PC-9 (cell line): Measurements from ENCODE around the gene STX18. TPM values are rescaled to one million over a fixed set of nuclear protein-coding genes. Genes with fewer than 3 reads are reported as not detected.

Experiments used
- BruUV-seq: library from RNA; stranded (reverse); fragments of 400-500 nt; replicated peaks from 2 replicates; lab custom pipeline; 2021; lab: Mats Ljungman, UMichigan
- CTCF ChIA-PET: fragments of 300-600 bp; sonication (Branson Sonifier 250); formaldehyde crosslinking; loops from one replicate; lab custom pipeline; 2022; ENCODE audit warnings: antibody characterized with exemption; lab: Charles Lee
- POLR2A ChIA-PET: fragments of 300-600 bp; sonication (Branson Sonifier 250); formaldehyde crosslinking; loops from one replicate; lab custom pipeline; 2022; ENCODE audit warnings: antibody characterized with exemption; ENCODE audit not compliant: unreplicated experiment; lab: Charles Lee
- DNase-seq, 2 experiments: peaks; one replicate each; pipeline versions ENCODE4 v3.0.0 to v3.0.0-alpha.2; 2015 to 2022; ENCODE audit warnings: mixed read lengths in 1 of 2
- H2AFZ ChIP-seq: fragments of 200-600 bp; sonication (generic); 2 replicates; pipeline ENCODE4 v1.8.1; 2017; ENCODE audit warnings: antibody characterized with exemption
- H3F3A ChIP-seq: fragments of 200-600 bp; sonication (generic); 2 replicates; pipeline ENCODE4 v1.8.1; 2017; ENCODE audit warnings: antibody characterized with exemption, mild to moderate bottlenecking, low read depth; ENCODE audit not compliant: insufficient read depth
- H3K27ac ChIP-seq: fragments of 200-600 bp; sonication (generic); 2 replicates; pipeline ENCODE4 v1.6.1; 2016; ENCODE audit warnings: mixed run types
- H3K27me3 ChIP-seq: fragments of 200-600 bp; sonication (generic); 2 replicates; pipeline ENCODE4 v1.6.1; 2016; ENCODE audit warnings: low read depth, mixed run types; ENCODE audit not compliant: insufficient read depth
- H3K36me3 ChIP-seq: fragments of 200-600 bp; sonication (generic); 2 replicates; pipeline ENCODE4 v1.6.1; 2016; ENCODE audit warnings: low read depth, mixed run types
- H3K4me1 ChIP-seq: fragments of 200-600 bp; sonication (generic); replicated peaks from 2 replicates; pipeline ENCODE4 v1.6.1; 2016; ENCODE audit warnings: mixed run types; ENCODE audit not compliant: insufficient read depth
- H3K4me2 ChIP-seq: fragments of 200-600 bp; sonication (generic); 2 replicates; pipeline ENCODE4 v1.6.1; 2017; ENCODE audit warnings: mixed run types
- H3K4me3 ChIP-seq: fragments of 200-600 bp; sonication (generic); 2 replicates; pipeline ENCODE4 v1.6.1; 2016; ENCODE audit warnings: mixed run types
- H3K79me2 ChIP-seq: fragments of 200-600 bp; sonication (generic); 2 replicates; pipeline ENCODE4 v1.6.1; 2017; ENCODE audit warnings: low read depth, mixed run types
- H3K9me2 ChIP-seq: fragments of 200-600 bp; sonication (generic); 2 replicates; pipeline ENCODE4 v1.8.1; 2017; ENCODE audit warnings: mild to moderate bottlenecking; ENCODE audit not compliant: insufficient read depth
- H3K9me3 ChIP-seq: fragments of 200-600 bp; sonication (generic); 2 replicates; pipeline ENCODE4 v1.8.1; 2016; ENCODE audit warnings: low read depth; ENCODE audit not compliant: insufficient read depth
- H4K20me1 ChIP-seq: fragments of 200-600 bp; sonication (generic); 2 replicates; pipeline ENCODE4 v1.8.1; 2017; ENCODE audit not compliant: insufficient read depth
- EZH2 ChIP-seq: fragments of 200-600 bp; sonication (generic); IDR thresholded peaks from 2 replicates; pipeline ENCODE4 v1.8.0; 2017; ENCODE audit warnings: antibody characterized with exemption, low read depth
- intact Hi-C: fragments of 100-400 bp; cut with micrococcal nuclease; formaldehyde crosslinking; loops from one replicate; pipeline ENCODE4 v1.10.0; 2022; ENCODE audit not compliant: unreplicated experiment
- total RNA-seq: library from RNA; stranded (reverse); gene quantifications from 2 replicates; pipeline ENCODE4 v1.2.3, GENCODE V29; 2021
- TF ChIP-seq, protein P1 (sequence below): fragments of 200-600 bp; sonication (generic); conservative IDR thresholded peaks from 2 replicates; pipeline ENCODE4 v1.6.1; 2017; ENCODE audit warnings: mixed run types, antibody characterized with exemption, mild to moderate bottlenecking, moderate library complexity

The STX18 gene
- total RNA-seq, 1 experiment from 2014 or later: 30.5 TPM

GRCh38 chr4:4535590-4535989 is 6.3 kb downstream of the STX18 start:
- Histone ChIP-seq H3K27ac (no peak overlapping the region), H2AFZ (no peak overlapping the region), H3K4me3 (no peak overlapping the region), H3K9me3 (no peaks in the 10 kb centered on the region), H3K36me3 (no peaks in the 10 kb centered on the region), H3K4me1 (peaks cover 6% of the 10 kb centered on the region), H3K79me2 (peaks cover 70% of the 10 kb centered on the region), H3K27me3 (no peaks in the 10 kb centered on the region), H3K9me2 (no peaks in the 10 kb centered on the region), H3F3A (no peaks in the 10 kb centered on the region), H3K4me2 (no peak overlapping the region), H4K20me1 (peaks cover 8% of the 10 kb centered on the region; the same call in 1 of the 2 replicates)
- TF ChIP-seq EZH2: no peak
- TF ChIP-seq, protein P1, sequence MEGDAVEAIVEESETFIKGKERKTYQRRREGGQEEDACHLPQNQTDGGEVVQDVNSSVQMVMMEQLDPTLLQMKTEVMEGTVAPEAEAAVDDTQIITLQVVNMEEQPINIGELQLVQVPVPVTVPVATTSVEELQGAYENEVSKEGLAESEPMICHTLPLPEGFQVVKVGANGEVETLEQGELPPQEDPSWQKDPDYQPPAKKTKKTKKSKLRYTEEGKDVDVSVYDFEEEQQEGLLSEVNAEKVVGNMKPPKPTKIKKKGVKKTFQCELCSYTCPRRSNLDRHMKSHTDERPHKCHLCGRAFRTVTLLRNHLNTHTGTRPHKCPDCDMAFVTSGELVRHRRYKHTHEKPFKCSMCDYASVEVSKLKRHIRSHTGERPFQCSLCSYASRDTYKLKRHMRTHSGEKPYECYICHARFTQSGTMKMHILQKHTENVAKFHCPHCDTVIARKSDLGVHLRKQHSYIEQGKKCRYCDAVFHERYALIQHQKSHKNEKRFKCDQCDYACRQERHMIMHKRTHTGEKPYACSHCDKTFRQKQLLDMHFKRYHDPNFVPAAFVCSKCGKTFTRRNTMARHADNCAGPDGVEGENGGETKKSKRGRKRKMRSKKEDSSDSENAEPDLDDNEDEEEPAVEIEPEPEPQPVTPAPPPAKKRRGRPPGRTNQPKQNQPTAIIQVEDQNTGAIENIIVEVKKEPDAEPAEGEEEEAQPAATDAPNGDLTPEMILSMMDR: no peak
- no TSS peak for BruUV-seq
- no peak for DNase-seq
- intact Hi-C loops: no loop called here
- CTCF ChIA-PET: interaction anchor here (0.6 kb wide), 1 partner anchor 26 kb away, joined by 3 read pairs; no protein-coding TSS in a partner anchor
- POLR2A ChIA-PET: interaction anchor here (0.6 kb wide), 1 partner anchor 66 kb away, joined by 9 read pairs; no protein-coding TSS in a partner anchor

- CTCF ChIA-PET: no interaction called here
- H4K20me1 ChIP-seq: peaks cover 8% of the 10 kb centered on the region; the same call in 1 of the 2 replicates
- no peak overlapping the region for H3K4me2 ChIP-seq
Measured at GRCh38 chr4:4534515-4535145, 7.2 kb downstream of the STX18 start.

DNA sequence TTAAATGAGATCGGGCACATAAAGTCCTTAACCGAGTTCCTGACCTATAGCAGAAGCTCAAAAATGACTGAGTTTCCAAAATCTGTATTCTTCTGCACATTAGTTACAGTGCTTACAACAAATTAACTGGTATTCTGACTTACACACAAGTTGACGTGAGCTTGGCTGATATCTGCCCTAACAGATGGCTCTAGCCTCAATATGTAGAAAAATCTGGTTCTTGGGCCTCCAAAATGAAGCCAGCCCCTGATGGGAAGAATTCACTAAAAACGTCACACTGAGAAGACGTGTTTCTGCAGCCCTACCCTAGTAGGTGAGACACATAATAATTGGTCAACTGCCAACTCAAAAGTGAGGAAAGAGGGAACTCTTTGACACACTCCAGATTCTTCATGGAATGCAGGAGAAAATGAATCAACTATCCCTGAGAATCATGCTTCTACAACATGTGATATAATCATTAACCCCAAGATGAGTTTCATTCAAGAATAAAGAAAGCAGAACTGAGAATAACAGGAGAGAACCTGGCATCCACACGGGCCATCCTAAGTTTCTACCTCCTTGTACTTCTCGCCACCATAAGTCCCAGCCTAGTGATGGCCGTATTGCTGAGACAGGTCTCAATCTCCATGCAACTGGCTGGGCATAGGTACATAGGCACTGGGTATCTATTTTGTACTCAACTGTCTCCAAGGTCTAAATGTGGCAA is 8.2 kb downstream of the STX18 start:
- Histone ChIP-seq H3K4me2 (no peak overlapping the region), H2AFZ (no peak overlapping the region), H3K4me1 (no peaks in the 10 kb centered on the region), H3K9me3 (no peaks in the 10 kb centered on the region), H3F3A (no peaks in the 10 kb centered on the region), H3K9me2 (no peaks in the 10 kb centered on the region), H3K4me3 (no peak overlapping the region), H4K20me1 (peaks cover 5% of the 10 kb centered on the region; the same call in 1 of the 2 replicates), H3K79me2 (peaks cover 50% of the 10 kb centered on the region), H3K27ac (no peak overlapping the region), H3K27me3 (no peaks in the 10 kb centered on the region), H3K36me3 (0 out of 2 replicates have a peak, but pooled peaks cover 5% of the 10 kb centered on the region)
- DNase-seq: no peak
- ChIA-PET CTCF (no interaction called here), POLR2A (no interaction called here)
- TF ChIP-seq EZH2: no peak
- intact Hi-C loops: no loop called here
- BruUV-seq: no TSS peak

More at GRCh38 chr4:4534515-4535145, 7.2 kb downstream of the STX18 start:
- POLR2A ChIA-PET: no interaction called here
- H3K4me1 ChIP-seq: no peaks in the 10 kb centered on the region
- no peaks in the 10 kb centered on the region for H3K9me2 ChIP-seq
- intact Hi-C loops: no loop called here
- no TSS peak for BruUV-seq
- no peak overlapping the region for H3K27ac ChIP-seq
- TF ChIP-seq, protein P1: no peak
- no peak for TF ChIP-seq EZH2
- H3K4me3 ChIP-seq: no peak overlapping the region
- peaks cover 60% of the 10 kb centered on the region for H3K79me2 ChIP-seq
- H2AFZ ChIP-seq: no peak overlapping the region
- H3K9me3 ChIP-seq: no peaks in the 10 kb centered on the region
- DNase-seq: no peak
- H3F3A ChIP-seq: no peaks in the 10 kb centered on the region
- 0 out of 2 replicates have a peak, but pooled peaks cover 3% of the 10 kb centered on the region for H3K36me3 ChIP-seq
- H3K27me3 ChIP-seq: no peaks in the 10 kb centered on the region
